ENCODE measurements around the gene NKAIN2. TPM values are rescaled to one million over a fixed set of nuclear protein-coding genes. Genes with fewer than 3 reads are reported as not detected.

NKAIN2 gene
- total and polyA plus RNA-seq, 2 donors (not counting 3 experiments of a cell fraction or from before 2014, with no cell fraction given): 0.03 TPM; not detected in 1

GRCh38 chr6:124493259-124493658 lies 689.6 kb downstream of the NKAIN2 start:
- intact Hi-C loops (cut with micrococcal nuclease) (no loop called here), dilution Hi-C loops (cut with MboI; ENCODE audit: extremely low pct_ligation_motif_present, low sequenced_read_pairs) (no loop called here)
- Histone ChIP-seq H2AFZ (ENCODE audit: low read depth, low read length) (no peak overlapping the region), H3K27ac (ENCODE audit: insufficient read depth, low read depth, low read length) (no peak overlapping the region), H3K4me1 (ENCODE audit: control insufficient read depth, extremely low read depth, insufficient read depth, low read length) (peaks cover 14% of the 10 kb centered on the region), H3K79me2 (ENCODE audit: control insufficient read depth, insufficient read depth, low read length) (no peaks in the 10 kb centered on the region), H4K20me1 (replicated peaks; ENCODE audit: control insufficient read depth, extremely low read depth, insufficient read depth, low read length) (no peaks in the 10 kb centered on the region), H3K4me3 (replicated peaks in 1 of 3; ENCODE audit: insufficient read depth in 1 of 3, low read depth in 1 of 3, low read length in 3 of 3) (no peak overlapping the region), H3K36me3 (ENCODE audit: control insufficient read depth in 2 of 2, extremely low read depth in 1 of 2, insufficient read depth in 2 of 2, low read length in 2 of 2) (no peaks in the 10 kb centered on the region), H3K27me3 (ENCODE audit: control insufficient read depth in 2 of 2, insufficient read depth in 2 of 2, low read length in 2 of 2) (no peaks in the 10 kb centered on the region), H3K9ac (replicated peaks; ENCODE audit: extremely low read depth, insufficient read depth, low read length) (no peak overlapping the region), H3K4me2 (ENCODE audit: insufficient read depth, low read length) (no peak overlapping the region), H3K9me1 (replicated peaks; ENCODE audit: control insufficient read depth, extremely low read depth, insufficient read depth, low read length) (no peaks in the 10 kb centered on the region), H3K9me3 (replicated peaks; ENCODE audit: control insufficient read depth, insufficient read depth, low read length) (no peaks in the 10 kb centered on the region)
- BruUV-seq (replicated peaks): no TSS peak
- no peak for DNase-seq (ENCODE audit: low read depth, low spot score)
- ChIA-PET CTCF (no interaction called here), POLR2A (no interaction called here)
- FAIRE-seq: no peak
- TF ChIP-seq, protein P1, sequence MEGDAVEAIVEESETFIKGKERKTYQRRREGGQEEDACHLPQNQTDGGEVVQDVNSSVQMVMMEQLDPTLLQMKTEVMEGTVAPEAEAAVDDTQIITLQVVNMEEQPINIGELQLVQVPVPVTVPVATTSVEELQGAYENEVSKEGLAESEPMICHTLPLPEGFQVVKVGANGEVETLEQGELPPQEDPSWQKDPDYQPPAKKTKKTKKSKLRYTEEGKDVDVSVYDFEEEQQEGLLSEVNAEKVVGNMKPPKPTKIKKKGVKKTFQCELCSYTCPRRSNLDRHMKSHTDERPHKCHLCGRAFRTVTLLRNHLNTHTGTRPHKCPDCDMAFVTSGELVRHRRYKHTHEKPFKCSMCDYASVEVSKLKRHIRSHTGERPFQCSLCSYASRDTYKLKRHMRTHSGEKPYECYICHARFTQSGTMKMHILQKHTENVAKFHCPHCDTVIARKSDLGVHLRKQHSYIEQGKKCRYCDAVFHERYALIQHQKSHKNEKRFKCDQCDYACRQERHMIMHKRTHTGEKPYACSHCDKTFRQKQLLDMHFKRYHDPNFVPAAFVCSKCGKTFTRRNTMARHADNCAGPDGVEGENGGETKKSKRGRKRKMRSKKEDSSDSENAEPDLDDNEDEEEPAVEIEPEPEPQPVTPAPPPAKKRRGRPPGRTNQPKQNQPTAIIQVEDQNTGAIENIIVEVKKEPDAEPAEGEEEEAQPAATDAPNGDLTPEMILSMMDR (IDR thresholded peaks at IDR 0.05; ENCODE audit: extremely low read depth in 1 of 2, insufficient read depth in 1 of 2, low read depth in 1 of 2, low read length in 2 of 2): no peak
- TF ChIP-seq FOS (IDR thresholded peaks at IDR 0.05; ENCODE audit: borderline replicate concordance, insufficient read depth, low read length) (no peak), POLR2A (IDR thresholded peaks at IDR 0.05; ENCODE audit: low read depth, low read length) (no peak), POLR2AphosphoS5 (IDR thresholded peaks at IDR 0.05; ENCODE audit: insufficient read depth, low read depth, low read length) (no peak), JUN (IDR thresholded peaks at IDR 0.05; ENCODE audit: borderline replicate concordance, insufficient read depth, insufficient read length, low read depth) (no peak), EZH2 (IDR thresholded peaks at IDR 0.05; ENCODE audit: borderline replicate concordance, low read depth, low read length, severe bottlenecking) (no peak)
- TF ChIP-seq, protein P2, sequence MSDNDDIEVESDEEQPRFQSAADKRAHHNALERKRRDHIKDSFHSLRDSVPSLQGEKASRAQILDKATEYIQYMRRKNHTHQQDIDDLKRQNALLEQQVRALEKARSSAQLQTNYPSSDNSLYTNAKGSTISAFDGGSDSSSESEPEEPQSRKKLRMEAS (IDR thresholded peaks at IDR 0.05; ENCODE audit: insufficient read depth, insufficient read length): no peak
